Sigmoid colon (tissue), 7 donors: ENCODE measurements around the gene SMYD1. TPM values are rescaled to one million over a fixed set of nuclear protein-coding genes. Genes with fewer than 3 reads are reported as not detected.
"Not testable (repeated sequence)": the region's sequence is repeated elsewhere in the genome, so short reads cannot be mapped to it uniquely, and the experiment has no call there.

Experiments
- DNase-seq: peaks from one replicate; pipeline ENCODE4 v3.0.0-alpha.2; 2019
- H3K27ac ChIP-seq, 4 donors: fragments of 200-600 bp; sonication (generic); one replicate each; pipeline ENCODE4 v1.5.1; 2016 to 2019; ENCODE audit warnings: mild to moderate bottlenecking in 1 of 4
- H3K27me3 ChIP-seq, 3 donors: fragments of 200-600 bp; sonication (generic); one replicate each; pipeline ENCODE4 v1.5.1; 2019; ENCODE audit warnings: mild to moderate bottlenecking in 1 of 3
- H3K36me3 ChIP-seq, 4 donors: fragments of 200-600 bp; sonication (generic); one replicate each; pipeline ENCODE4 v1.5.1; 2016 to 2019
- H3K4me1 ChIP-seq, 4 donors: fragments of 200-600 bp; sonication (generic); one replicate each; pipeline ENCODE4 v1.5.1; 2017 to 2019
- H3K4me3 ChIP-seq, 4 donors: fragments of 200-600 bp; sonication (generic); one replicate each; pipeline ENCODE4 v1.5.1; 2017 to 2019; ENCODE audit warnings: mild to moderate bottlenecking in 2 of 4, moderate library complexity in 1 of 4
- H3K9me3 ChIP-seq, 4 donors: fragments of 200-600 bp in 3 of 4; sonication (generic) in 3 of 4; one replicate each; pipeline versions ENCODE4 v1.5.1 to v1.6.1; 2013 to 2019
- EP300 ChIP-seq, 4 donors: sonication (generic); formaldehyde crosslinking; IDR thresholded peaks; one replicate each; pipeline ENCODE4 v1.6.1; 2017; ENCODE audit warnings: antibody characterized with exemption in 4 of 4
- POLR2A ChIP-seq, 2 donors: fragments of 450-650 bp; IDR thresholded peaks; one replicate each; pipeline ENCODE4 v1.6.1; 2016; ENCODE audit warnings: antibody characterized with exemption in 2 of 2, mild to moderate bottlenecking in 2 of 2, moderate library complexity in 2 of 2
- POLR2AphosphoS5 ChIP-seq, 4 donors: sonication (generic); formaldehyde crosslinking; IDR thresholded peaks; one replicate each; pipeline ENCODE4 v1.6.1; 2017; ENCODE audit warnings: antibody characterized with exemption in 4 of 4
- WGBS, 2 donors: extraction: QIAGEN DNeasy Blood & Tissue Kit; methylation state at CpG; one replicate each; pipeline ENCODE4 v1.1.7; 2013; 5-methylcytosine and 5-hydroxymethylcytosine counted together
- intact Hi-C: fragments of 100-400 bp; cut with DNase I; formaldehyde crosslinking; loops from one replicate; pipeline ENCODE4 v1.15.1; 2023
- polyA plus RNA-seq, 3 donors: library from polyadenylated mRNA; stranded (reverse); fragments of 200-250 nt; gene quantifications; one replicate each; pipeline ENCODE4 v1.2.3, GENCODE V29; 2013
- total RNA-seq, 4 donors: library from RNA; depleted of rRNA; stranded (reverse); fragments of >200 nt; gene quantifications; one replicate each; pipeline ENCODE4 v1.1.0, GENCODE V29; 2016
- TF ChIP-seq, protein P1 (sequence below), 4 experiments: fragments of 450-650 bp in 3 of 4; fragments of 200-600 bp in 1 of 4; IDR thresholded peaks; one replicate each; pipeline ENCODE4 v1.5.1; 2016 to 2019; ENCODE audit warnings: antibody characterized with exemption in 4 of 4, mild to moderate bottlenecking in 3 of 4, moderate library complexity in 2 of 4
- donor health status: healthy with polysubstance abuse.
- donor health status: Bipolar disorder and iron deficiency.
- donor health status: healthy.

Gene SMYD1
- total and polyA plus RNA-seq, 7 donors = under 0.01 to 45.7 (median 17.3) TPM; not detected in 1

DNA sequence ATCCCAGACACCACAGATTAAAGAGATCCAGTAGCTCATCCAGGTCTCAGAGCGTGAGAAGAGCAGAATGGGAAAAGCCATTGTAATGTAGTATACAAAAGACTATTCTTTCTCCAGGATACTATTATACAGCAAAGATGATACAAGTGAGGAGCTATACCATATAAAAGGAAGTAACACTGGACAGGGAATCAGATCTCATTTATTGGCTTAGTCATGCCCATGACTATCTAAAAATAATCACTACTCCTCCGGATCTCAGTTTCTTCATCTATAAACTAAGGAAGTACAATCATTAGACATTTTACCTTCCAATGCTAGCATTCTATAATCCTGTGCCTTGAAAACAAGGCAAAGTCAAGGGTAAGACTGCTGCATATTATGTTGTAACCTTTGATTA is 31.4 kb upstream of the SMYD1 start:
- 81 to 82% methylated on average over 2 of the region's 2 CpGs for WGBS, 2 donors
- intact Hi-C loops = no loop called here
- H3K36me3 ChIP-seq = peaks cover 0 to 54% (median 9%) of the 10 kb centered on the region in 4 donors

DNA sequence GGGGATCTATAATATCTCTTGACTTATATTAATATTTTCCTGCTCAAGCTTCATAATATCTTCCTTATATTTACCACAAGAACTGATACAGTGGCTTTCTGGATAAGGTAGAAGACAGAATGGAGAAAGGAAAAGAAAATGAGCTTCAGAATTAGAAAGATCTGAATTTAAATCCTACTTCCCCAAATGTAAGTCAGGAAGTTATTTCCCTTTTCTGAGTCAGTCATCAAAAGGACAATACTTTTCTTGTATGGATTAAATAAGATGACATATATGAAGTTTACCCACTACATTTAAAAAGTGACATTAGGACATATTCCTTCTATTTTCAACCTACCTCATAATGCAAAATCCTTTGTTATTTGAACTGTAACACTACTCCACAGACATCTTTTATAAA is 31.0 kb upstream of the SMYD1 start:
- TF ChIP-seq POLR2AphosphoS5 (IDR thresholded peaks at IDR 0.05) (no peak), POLR2A (IDR thresholded peaks at IDR 0.05) (no peak), EP300 (IDR thresholded peaks at IDR 0.05) (no peak)
- TF ChIP-seq, protein P1, sequence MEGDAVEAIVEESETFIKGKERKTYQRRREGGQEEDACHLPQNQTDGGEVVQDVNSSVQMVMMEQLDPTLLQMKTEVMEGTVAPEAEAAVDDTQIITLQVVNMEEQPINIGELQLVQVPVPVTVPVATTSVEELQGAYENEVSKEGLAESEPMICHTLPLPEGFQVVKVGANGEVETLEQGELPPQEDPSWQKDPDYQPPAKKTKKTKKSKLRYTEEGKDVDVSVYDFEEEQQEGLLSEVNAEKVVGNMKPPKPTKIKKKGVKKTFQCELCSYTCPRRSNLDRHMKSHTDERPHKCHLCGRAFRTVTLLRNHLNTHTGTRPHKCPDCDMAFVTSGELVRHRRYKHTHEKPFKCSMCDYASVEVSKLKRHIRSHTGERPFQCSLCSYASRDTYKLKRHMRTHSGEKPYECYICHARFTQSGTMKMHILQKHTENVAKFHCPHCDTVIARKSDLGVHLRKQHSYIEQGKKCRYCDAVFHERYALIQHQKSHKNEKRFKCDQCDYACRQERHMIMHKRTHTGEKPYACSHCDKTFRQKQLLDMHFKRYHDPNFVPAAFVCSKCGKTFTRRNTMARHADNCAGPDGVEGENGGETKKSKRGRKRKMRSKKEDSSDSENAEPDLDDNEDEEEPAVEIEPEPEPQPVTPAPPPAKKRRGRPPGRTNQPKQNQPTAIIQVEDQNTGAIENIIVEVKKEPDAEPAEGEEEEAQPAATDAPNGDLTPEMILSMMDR (IDR thresholded peaks at IDR 0.05) = no peak
- H3K4me1 ChIP-seq = peaks cover 0 to 19% (median 0%) of the 10 kb centered on the region in 4 donors
- H3K9me3 ChIP-seq = no peaks in the 10 kb centered on the region
- no peak overlapping the region for H3K27ac ChIP-seq
- no peak overlapping the region for H3K4me3 ChIP-seq
- DNase-seq = no peak
- intact Hi-C loops = no loop called here
- no peaks in the 10 kb centered on the region for H3K27me3 ChIP-seq
- H3K36me3 ChIP-seq = peaks cover 0 to 49% (median 7%) of the 10 kb centered on the region in 4 donors

More for the DNA sequence above, 31.4 kb upstream of the SMYD1 start:
- H3K4me1 ChIP-seq = peaks cover 0 to 16% (median 0%) of the 10 kb centered on the region in 4 donors
- H3K9me3 ChIP-seq = no peaks in the 10 kb centered on the region
- H3K27me3 ChIP-seq = no peaks in the 10 kb centered on the region
- no peak overlapping the region for H3K27ac ChIP-seq
- no peak for DNase-seq
- no peak for TF ChIP-seq POLR2AphosphoS5 (IDR thresholded peaks at IDR 0.05)
- TF ChIP-seq POLR2A (IDR thresholded peaks at IDR 0.05) = no peak
- TF ChIP-seq EP300 (IDR thresholded peaks at IDR 0.05) = no peak
- TF ChIP-seq, protein P1 (IDR thresholded peaks at IDR 0.05) = no peak
- H3K4me3 ChIP-seq = no peak overlapping the region

DNA sequence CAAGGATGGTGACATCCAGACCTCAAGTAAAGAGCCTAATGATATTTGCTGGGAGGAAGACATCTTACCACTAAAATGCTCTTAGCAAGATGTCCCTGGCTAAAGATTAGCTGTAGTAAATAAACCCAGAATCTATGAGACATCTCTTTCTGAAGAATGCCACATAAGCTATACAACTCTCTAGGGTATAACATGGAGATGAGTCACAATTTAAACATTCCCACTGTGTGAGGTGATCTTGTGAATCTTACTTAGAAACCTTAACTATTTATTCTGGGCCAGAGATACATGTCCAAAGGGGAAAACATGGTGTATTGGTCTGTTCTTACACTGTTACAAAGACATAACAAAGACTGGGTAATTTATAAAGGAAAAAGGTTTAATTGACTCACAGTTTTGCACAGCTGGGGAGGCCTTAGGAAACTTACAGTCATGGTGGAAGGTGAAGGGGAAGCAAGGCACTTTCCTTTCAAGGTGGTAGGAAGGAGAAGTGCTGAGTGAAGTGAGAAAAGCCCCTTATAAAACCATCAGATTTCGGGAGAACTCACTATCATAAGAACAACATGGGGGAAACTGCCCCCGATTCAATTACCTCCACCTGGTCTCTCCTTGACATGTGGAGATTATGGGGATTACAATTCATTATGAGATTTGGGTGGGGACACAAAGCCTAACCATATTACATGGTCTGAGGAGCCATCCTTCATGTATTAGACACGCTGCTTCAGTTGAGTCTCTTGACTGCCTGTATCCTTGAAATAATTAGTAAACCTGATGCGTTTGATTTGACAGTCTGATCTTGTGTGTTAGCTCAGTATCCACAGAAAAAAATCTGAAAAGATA is 29.1 kb upstream of the SMYD1 start:
- TF ChIP-seq POLR2A (IDR thresholded peaks at IDR 0.05) = no peak
- TF ChIP-seq, protein P1 (IDR thresholded peaks at IDR 0.05) = no peak
- no peak for TF ChIP-seq EP300 (IDR thresholded peaks at IDR 0.05)
- no peak for TF ChIP-seq POLR2AphosphoS5 (IDR thresholded peaks at IDR 0.05)
- Histone ChIP-seq H3K27me3 (no peaks in the 10 kb centered on the region), H3K4me1 (peaks cover 0 to 33% (median 4%) of the 10 kb centered on the region in 4 donors), H3K4me3 (no peak overlapping the region), H3K27ac (no peak overlapping the region), H3K9me3 (no peaks in the 10 kb centered on the region), H3K36me3 (peaks cover 0 to 34% (median 0%) of the 10 kb centered on the region in 4 donors)
- DNase-seq = no peak
- WGBS, 2 donors = 95 to 98% methylated on average over 4 of the region's 4 CpGs
- intact Hi-C loops = no loop called here

DNA sequence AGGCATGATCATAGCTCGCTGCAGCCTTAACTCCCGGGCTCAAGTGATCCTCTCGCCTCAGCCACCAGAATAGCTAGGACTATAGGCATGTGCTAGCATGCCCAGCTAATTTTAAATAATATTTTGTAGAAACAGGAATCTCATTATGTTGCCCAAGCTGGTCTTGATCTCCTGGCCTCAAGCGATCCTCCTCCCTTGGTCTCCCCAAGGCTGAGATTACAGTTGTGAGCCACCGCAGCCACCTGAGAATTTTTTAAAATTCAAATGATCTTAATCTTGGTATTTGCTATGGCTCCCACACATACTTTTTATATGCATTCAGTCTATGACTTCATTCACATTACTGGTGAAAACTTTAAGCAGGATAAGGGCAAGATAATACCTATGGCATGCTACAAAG is 25.1 kb upstream of the SMYD1 start:
- 97 to 98% methylated on average over 5 of the region's 5 CpGs for WGBS, 2 donors
- no peak for DNase-seq
- Histone ChIP-seq H3K27me3 (no peaks in the 10 kb centered on the region), H3K9me3 (no peaks in the 10 kb centered on the region), H3K4me3 (no peak overlapping the region), H3K36me3 (peaks cover 0 to 10% (median 0%) of the 10 kb centered on the region in 4 donors), H3K4me1 (peaks cover 0 to 34% (median 10%) of the 10 kb centered on the region in 4 donors), H3K27ac (no peak overlapping the region)
- intact Hi-C loops = no loop called here
- TF ChIP-seq, protein P1 (IDR thresholded peaks at IDR 0.05) = no peak

DNA sequence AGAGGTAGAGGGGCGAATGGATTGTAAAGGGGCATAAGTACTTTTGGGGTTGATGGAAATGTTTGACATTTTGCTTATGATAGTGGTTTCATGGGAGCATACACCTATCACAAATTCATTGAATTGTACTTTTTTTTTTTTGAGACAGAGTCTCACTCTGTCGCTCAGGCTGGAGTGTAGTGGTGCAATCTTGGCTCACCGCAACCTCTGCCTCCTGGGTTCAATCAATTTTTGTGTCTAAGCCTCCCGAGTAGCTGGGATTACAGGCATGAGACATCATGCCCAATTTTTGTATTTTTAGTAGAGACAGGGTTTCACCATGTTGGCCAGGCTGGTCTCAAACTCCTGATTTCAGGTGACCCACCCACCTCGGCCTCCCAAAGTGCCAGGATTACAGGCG is 22.1 kb upstream of the SMYD1 start:
- H3K27me3 ChIP-seq, H3K27ac ChIP-seq, H3K9me3 ChIP-seq, H3K4me3 ChIP-seq, DNase-seq, intact Hi-C loops: not testable (repeated sequence)
- Histone ChIP-seq H3K4me1 (peaks cover 0 to 23% (median 10%) of the 10 kb centered on the region in 4 donors), H3K36me3 (peaks cover 0 to 10% (median 0%) of the 10 kb centered on the region in 4 donors)
- WGBS, 2 donors = 94 to 96% methylated on average over 6 of the region's 6 CpGs
